PC-3 (cell line): Measurements from ENCODE around the gene SNTG2. TPM values are rescaled to one million over a fixed set of nuclear protein-coding genes. Genes with fewer than 3 reads are reported as not detected.

Experiments used
- ATAC-seq: fragments of 200-7000 bp; cut with Tn5 transposase; 2 replicates; pipeline ENCODE4 v1.9.1; 2020; ENCODE audit warnings: mild to moderate bottlenecking, moderate library complexity
- BruUV-seq: library from RNA; stranded (reverse); fragments of 400-500 nt; replicated peaks from 2 replicates; lab custom pipeline; 2021; lab: Mats Ljungman, UMichigan
- CTCF ChIA-PET: fragments of 300-600 bp; sonication (Branson Sonifier 250); formaldehyde crosslinking; loops from one replicate; lab custom pipeline; 2022; ENCODE audit warnings: antibody characterized with exemption; lab: Charles Lee
- POLR2A ChIA-PET: fragments of 300-600 bp; sonication (Branson Sonifier 250); formaldehyde crosslinking; loops from one replicate; lab custom pipeline; 2022; ENCODE audit warnings: antibody characterized with exemption; ENCODE audit not compliant: unreplicated experiment; lab: Charles Lee
- DNase-seq: peaks from one replicate; pipeline ENCODE4 v3.0.0-alpha.2; 2015
- H2AFZ ChIP-seq: fragments of 300-600 bp; sonication (generic); 2 replicates; pipeline ENCODE4 v1.6.0; 2016; ENCODE audit warnings: antibody characterized with exemption, low read length
- H3F3A ChIP-seq: fragments of 300-600 bp; sonication (generic); one replicate; pipeline ENCODE4 v1.6.0; 2017; ENCODE audit warnings: antibody characterized with exemption, low read length, control low read depth, mild to moderate bottlenecking; ENCODE audit not compliant: unreplicated experiment
- H3K27ac ChIP-seq: fragments of 300-600 bp; sonication (generic); 2 replicates; pipeline ENCODE4 v1.5.1; 2016; ENCODE audit warnings: mild to moderate bottlenecking, low read length
- H3K27me3 ChIP-seq: fragments of 300-600 bp; sonication (generic); 2 replicates; pipeline ENCODE4 v1.6.1; 2016; ENCODE audit warnings: low read length, mixed read lengths
- H3K36me3 ChIP-seq: fragments of 300-600 bp; sonication (generic); 2 replicates; pipeline ENCODE4 v1.6.1; 2016; ENCODE audit warnings: low read depth, mixed run types, low read length, mixed read lengths
- H3K4me1 ChIP-seq: fragments of 300-600 bp; sonication (generic); 2 replicates; pipeline ENCODE4 v1.5.1; 2016; ENCODE audit warnings: low read length; ENCODE audit not compliant: insufficient read depth
- H3K4me2 ChIP-seq: fragments of 300-600 bp; sonication (generic); 2 replicates; pipeline ENCODE4 v1.6.0; 2016; ENCODE audit warnings: low read length
- H3K4me3 ChIP-seq: fragments of 300-600 bp; sonication (generic); 2 replicates; pipeline ENCODE4 v1.5.1; 2016; ENCODE audit warnings: mild to moderate bottlenecking, low read length, mixed read lengths
- H3K79me2 ChIP-seq: fragments of 300-600 bp; sonication (generic); 2 replicates; pipeline ENCODE4 v1.6.1; 2017; ENCODE audit warnings: low read length, mixed read lengths
- H3K9ac ChIP-seq: fragments of 300-600 bp; sonication (generic); 2 replicates; pipeline ENCODE4 v1.6.0; 2016; ENCODE audit warnings: mild to moderate bottlenecking, low read length
- H3K9me2 ChIP-seq: fragments of 300-600 bp; sonication (generic); replicated peaks from 2 replicates; pipeline ENCODE4 v1.6.1; 2016; ENCODE audit warnings: mixed run types, low read length, mixed read lengths
- H3K9me3 ChIP-seq: fragments of 300-600 bp; sonication (generic); 2 replicates; pipeline ENCODE4 v1.6.1; 2016; ENCODE audit warnings: low read length, mixed read lengths
- H4K20me1 ChIP-seq: fragments of 300-600 bp; sonication (generic); 2 replicates; pipeline ENCODE4 v1.6.1; 2016; ENCODE audit warnings: low read length, mixed read lengths
- EZH2 ChIP-seq: fragments of 300-600 bp; sonication (generic); IDR thresholded peaks from one replicate; pipeline ENCODE4 v1.6.1; 2017; ENCODE audit warnings: antibody characterized with exemption, mild to moderate bottlenecking, low read length; ENCODE audit not compliant: unreplicated experiment
- EZH2phosphoT487 ChIP-seq: fragments of 300-600 bp; sonication (generic); IDR thresholded peaks from 2 replicates; pipeline ENCODE4 v1.6.1; 2018; ENCODE audit warnings: mild to moderate bottlenecking, antibody characterized with exemption, low read length, borderline replicate concordance
- intact Hi-C: fragments of 100-400 bp; cut with micrococcal nuclease; formaldehyde crosslinking; loops from 2 replicates; pipeline ENCODE4 v1.9.0; 2023
- total RNA-seq: library from RNA; depleted of rRNA; stranded (reverse); fragments of >200 nt; gene quantifications from 2 replicates; pipeline ENCODE4 v1.2.3, GENCODE V29; 2014
- TF ChIP-seq, protein P1 (sequence below): fragments of 300-600 bp; sonication (generic); conservative IDR thresholded peaks from 2 replicates; pipeline ENCODE4 v1.5.1; 2017; ENCODE audit warnings: antibody characterized with exemption, low read depth, mild to moderate bottlenecking, low read length

Gene SNTG2
- total RNA-seq, 1 experiment from 2014 or later = not detected

- Histone ChIP-seq H3K27ac (no peak overlapping the region), H3K9me3 (no peaks in the 10 kb centered on the region), H3K9me2 (no peaks in the 10 kb centered on the region), H3K4me1 (peaks cover 3% of the 10 kb centered on the region; the same call in 1 of the 2 replicates), H2AFZ (no peak overlapping the region), H3K36me3 (no peaks in the 10 kb centered on the region), H3K9ac (no peak overlapping the region), H3K4me2 (no peak overlapping the region), H3K27me3 (peaks cover 71% of the 10 kb centered on the region), H3K79me2 (no peaks in the 10 kb centered on the region), H4K20me1 (no peaks in the 10 kb centered on the region), H3K4me3 (no peak overlapping the region), H3F3A (no peaks in the 10 kb centered on the region)
- CTCF ChIA-PET = no interaction called here
- no TSS peak for BruUV-seq
- no peak for DNase-seq
- intact Hi-C loops = no loop called here
- no peak for ATAC-seq
- TF ChIP-seq, protein P1, sequence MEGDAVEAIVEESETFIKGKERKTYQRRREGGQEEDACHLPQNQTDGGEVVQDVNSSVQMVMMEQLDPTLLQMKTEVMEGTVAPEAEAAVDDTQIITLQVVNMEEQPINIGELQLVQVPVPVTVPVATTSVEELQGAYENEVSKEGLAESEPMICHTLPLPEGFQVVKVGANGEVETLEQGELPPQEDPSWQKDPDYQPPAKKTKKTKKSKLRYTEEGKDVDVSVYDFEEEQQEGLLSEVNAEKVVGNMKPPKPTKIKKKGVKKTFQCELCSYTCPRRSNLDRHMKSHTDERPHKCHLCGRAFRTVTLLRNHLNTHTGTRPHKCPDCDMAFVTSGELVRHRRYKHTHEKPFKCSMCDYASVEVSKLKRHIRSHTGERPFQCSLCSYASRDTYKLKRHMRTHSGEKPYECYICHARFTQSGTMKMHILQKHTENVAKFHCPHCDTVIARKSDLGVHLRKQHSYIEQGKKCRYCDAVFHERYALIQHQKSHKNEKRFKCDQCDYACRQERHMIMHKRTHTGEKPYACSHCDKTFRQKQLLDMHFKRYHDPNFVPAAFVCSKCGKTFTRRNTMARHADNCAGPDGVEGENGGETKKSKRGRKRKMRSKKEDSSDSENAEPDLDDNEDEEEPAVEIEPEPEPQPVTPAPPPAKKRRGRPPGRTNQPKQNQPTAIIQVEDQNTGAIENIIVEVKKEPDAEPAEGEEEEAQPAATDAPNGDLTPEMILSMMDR = no peak
- TF ChIP-seq EZH2 = no peak
- no peak for TF ChIP-seq EZH2phosphoT487
- POLR2A ChIA-PET = no interaction called here
Measured at GRCh38 chr2:951224-952006, 766 bp downstream of the SNTG2 start.

- H3K4me3 ChIP-seq = no peak overlapping the region
- H3K79me2 ChIP-seq = no peaks in the 10 kb centered on the region
- no peak for ATAC-seq
- POLR2A ChIA-PET = no interaction called here
- H4K20me1 ChIP-seq = no peaks in the 10 kb centered on the region
- no peaks in the 10 kb centered on the region for H3K9me3 ChIP-seq
- DNase-seq = no peak
- H3K4me2 ChIP-seq = no peak overlapping the region
- TF ChIP-seq, protein P1 = no peak
- TF ChIP-seq EZH2 (no peak), EZH2phosphoT487 (no peak)
- H3K36me3 ChIP-seq = no peaks in the 10 kb centered on the region
- intact Hi-C loops = no loop called here
- H3K27me3 ChIP-seq = peaks cover 75% of the 10 kb centered on the region
- H3K9ac ChIP-seq = no peak overlapping the region
- CTCF ChIA-PET = no interaction called here
- no peak overlapping the region for H2AFZ ChIP-seq
- no peaks in the 10 kb centered on the region for H3F3A ChIP-seq
- no peak overlapping the region for H3K27ac ChIP-seq
- no peaks in the 10 kb centered on the region for H3K9me2 ChIP-seq
- H3K4me1 ChIP-seq = peaks cover 3% of the 10 kb centered on the region; the same call in 1 of the 2 replicates
- no TSS peak for BruUV-seq
Measured at GRCh38 chr2:953408-953807, 2.8 kb downstream of the SNTG2 start.
